SH-SY5Y (cell line): ENCODE measurements around the gene LARP6.

Source experiments
- GATA2 ChIP-seq: IDR thresholded peaks from 2 replicates; pipeline ENCODE4 v1.6.1; 2011; ENCODE audit warnings: mild to moderate bottlenecking, low read depth, low read length
- GATA3 ChIP-seq: IDR thresholded peaks from 2 replicates; pipeline ENCODE4 v1.6.1; 2011; ENCODE audit warnings: low read depth, mild to moderate bottlenecking, low read length, moderate library complexity

DNA sequence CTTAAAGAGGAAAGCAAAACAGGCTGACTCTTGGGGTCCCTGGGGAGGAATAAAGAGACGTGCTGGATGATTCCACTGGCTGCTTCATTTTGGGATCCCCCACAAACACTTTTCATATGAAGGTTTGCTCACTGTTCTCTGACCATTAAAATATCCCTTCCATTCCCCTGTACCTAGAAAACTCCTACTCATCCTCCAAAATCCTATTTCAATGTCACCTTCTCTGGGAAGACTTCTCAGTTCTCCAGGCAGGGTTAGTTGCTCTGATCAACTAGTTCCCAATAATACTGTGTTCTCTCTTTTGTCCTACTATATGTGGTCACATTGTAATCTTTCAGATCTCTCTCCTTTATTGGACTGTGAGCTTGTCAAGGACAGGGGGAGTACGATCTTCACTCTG lies 19.0 kb downstream of the LARP6 start:
- no peak for TF ChIP-seq GATA3
- no peak for TF ChIP-seq GATA2
